ENCODE measurements around the gene TAL1.
"Not testable (repeated sequence)": the region's sequence is repeated elsewhere in the genome, so short reads cannot be mapped to it uniquely, and the experiment has no call there.

Gene TAL1

DNA sequence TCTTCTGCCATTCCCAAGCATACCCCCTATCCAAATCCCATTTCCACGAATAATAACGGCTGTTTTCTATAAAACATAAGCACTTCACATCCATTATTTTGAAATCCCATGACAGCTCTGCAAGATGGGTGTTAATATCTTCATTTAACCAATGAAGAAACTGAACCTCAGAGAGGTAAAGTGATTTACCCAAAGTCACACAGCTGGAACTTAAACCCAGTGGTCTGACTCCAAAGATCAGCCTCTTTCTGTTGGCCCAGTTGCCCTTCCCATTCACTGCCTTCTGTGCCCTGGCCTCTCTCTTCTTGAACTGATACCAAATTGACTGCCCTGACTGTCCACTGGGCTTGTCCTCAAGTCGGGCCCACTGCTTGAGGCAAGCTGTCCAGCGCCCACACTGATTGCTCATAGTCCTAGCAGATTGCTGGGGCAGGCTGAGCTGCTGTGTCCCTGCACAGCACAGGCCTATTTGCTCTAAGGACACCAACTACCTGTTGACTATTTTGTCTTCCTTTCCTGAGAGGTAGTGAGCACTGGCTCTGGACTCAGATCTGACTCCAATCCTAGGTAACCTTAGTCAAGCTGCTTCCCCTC, 19.3 kb downstream of the TAL1 start:
- no peak for DNase-seq (ENCODE audit: low spot score)

DNA sequence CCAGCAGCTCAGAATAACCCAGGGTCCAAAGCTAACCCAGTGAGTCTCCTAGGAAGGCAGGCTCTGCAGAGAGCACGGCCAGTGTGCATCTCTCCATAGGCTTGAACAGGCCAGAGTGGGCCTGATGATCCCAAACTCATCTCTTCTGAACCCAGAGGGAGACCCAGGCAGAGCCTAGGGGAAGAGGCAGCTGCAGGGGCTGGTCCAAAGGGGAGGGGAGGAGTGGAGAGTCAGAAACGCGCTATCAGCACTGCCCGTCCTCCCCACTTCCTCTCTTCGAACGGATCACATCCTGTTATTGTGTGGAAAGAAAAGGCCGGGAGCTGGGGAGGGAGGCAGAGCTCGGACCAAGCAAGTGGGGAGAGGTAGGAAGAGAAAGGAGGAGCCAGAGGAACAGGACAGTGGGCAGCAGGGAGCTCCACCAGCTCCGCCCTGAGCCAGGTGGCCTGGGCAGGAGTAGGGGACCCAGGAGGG, 20.2 kb downstream of the TAL1 start:
- no peak for DNase-seq (ENCODE audit: low spot score)

DNA sequence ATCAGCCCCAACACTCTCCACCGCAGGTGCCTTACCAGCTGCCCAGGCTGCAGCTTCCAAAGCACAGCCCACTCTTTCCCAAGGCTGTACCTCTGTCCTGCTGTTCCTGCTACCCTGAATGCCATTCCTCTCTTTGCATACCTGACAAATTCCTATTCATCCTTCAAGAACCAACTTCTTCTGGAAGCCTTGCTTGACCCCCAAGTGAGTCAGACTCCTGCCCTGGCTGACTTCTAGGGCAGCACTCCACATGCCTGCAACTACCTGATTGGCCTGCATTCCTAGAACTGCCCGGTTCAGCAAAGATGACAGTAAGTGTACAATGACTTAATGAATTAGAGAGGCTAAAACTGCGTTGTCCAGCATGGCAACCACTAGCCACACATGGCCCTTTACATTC, 21.4 kb downstream of the TAL1 start:
- no peak for DNase-seq (ENCODE audit: low spot score)

DNA sequence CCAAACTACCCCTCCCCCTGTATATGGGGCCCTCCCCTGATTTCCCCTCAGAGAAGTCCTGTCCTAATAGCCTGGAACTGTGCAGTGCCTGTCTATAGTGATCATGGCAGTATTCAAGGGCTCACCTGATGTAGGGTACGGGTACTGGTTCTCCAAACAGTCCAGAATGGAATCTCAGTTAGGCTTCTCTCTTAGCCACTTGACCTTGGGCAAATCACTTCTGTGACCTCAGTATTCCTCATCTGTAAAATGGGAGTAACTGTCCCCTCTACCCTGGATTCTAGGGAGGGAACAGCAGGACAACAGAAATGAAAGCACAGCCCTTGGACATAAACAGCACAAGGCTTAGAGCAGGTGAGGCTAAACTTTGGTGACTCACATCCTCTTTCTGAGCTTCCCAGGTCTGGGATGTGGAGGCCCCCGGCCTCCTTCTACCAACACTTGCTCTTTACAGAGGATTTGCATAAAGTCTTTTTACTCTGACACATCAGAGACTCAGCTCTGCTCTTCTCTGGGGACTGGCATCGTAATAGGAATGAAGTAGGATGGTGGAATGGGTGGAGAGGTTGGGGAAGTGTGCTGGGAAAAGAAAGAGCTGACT, 22.2 kb downstream of the TAL1 start:
- DNase-seq (ENCODE audit: low spot score), result no peak

DNA sequence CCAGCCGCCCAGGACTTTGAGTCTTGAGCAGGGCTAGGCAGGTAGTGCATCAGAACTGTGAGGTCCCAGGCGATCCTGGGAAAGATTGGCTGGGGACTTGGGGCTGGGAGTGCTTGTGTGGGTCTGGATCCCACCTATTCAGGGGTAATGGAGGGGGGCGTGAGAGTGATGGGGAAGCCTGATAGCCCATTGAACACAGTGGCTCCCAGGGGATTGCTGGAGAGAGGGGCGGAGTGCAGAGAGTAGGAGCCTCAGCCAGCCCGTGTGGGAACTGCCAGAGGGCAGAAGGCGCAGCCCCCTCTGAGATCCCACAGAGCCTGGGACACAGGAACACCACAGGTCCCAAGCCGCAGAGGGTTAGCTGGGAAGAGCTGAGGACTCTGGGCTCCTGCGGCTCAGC, 22.9 kb downstream of the TAL1 start:
- DNase-seq (ENCODE audit: low spot score), result no peak

DNA sequence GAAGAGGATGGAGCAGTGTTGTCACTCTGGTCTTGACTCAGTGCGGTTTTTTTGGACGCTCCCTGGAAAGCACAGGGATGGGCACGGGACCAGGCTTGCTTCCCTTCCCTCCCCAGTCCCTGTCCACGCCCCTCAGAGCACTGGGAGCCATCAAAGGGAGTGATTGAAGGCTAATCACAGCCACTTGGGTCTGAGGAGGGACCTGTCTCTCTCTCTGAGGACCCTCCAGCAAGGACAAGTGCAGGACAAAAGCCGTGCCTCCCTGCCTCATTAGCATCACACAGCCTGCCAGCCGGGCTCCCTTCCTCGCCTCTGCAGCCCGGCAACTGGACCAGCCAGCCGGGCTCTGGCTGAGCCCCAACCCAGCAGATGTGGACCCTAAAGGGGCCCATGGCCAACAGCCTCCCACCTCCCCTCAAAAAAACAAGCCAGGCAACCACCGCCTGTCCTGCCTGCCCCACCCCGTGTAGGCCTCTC, 23.6 kb downstream of the TAL1 start:
- peak; percentile 24 for DNase-seq (ENCODE audit: low spot score)

DNA sequence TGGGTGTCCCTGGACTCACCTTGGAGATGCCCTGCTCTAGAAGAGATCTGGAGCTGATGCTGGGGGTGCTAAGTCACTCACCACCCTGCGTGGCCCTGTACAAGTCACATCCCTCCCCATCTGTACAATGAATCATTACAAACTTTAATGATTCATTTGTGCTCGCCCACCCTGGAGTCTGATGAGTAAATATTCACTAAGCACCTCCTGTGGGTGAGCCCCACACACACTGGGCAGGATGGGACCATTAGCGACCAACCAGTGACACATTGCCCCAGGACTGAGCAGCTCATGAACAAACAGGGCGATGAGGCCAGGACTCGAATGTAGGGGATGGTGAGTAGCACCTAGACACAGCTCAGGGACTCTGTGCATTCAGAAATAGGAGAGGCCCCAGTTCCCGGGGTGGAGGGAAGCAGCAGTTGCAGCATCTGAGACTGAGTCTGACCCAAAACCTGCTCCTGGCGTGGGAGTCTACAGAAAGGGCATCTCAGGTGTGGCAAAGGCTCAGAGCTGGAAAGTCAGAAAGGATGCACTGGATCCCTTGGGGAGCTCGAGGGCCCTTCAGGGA, 24.1 kb downstream of the TAL1 start:
- no peak for DNase-seq (ENCODE audit: low spot score)

DNA sequence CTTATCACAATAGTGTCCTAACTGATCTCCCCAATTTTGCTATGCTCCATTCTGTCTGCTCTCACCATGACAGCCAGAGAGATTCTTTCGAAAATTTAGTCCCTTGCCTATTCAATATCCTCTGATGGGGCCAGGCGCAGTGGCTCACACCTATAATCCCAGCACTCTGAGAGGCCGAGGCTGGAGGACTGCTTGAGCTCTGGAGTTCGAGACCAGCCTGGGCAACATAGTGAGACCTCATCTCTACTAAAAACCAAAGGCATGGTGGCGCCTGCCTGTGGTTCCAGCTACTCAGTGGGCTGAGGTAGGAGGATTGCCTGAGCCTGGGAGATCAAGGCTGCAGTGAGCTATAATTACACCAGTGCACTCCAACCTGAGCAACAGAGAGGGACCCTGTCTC, 26.1 kb downstream of the TAL1 start:
- no peak for DNase-seq (ENCODE audit: low spot score)

DNA sequence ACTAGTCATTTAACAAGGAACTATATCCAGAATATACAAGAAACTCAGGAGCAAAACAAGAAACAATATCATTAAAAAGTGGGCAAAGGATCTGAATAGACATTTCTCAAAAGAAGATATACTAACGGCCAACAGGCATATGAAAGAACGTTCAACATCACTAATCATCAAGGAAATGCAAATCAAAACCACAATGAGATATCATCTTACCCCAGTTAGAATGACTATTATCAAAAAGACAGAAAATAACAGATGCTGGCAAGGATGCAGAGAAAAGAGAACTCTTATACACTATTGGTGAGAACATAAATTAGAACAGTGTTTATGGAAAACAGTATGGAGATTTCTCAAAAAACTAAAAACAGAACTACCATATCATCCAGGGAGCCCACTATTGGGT, 28.5 kb downstream of the TAL1 start:
- not testable (repeated sequence) for DNase-seq (ENCODE audit: low spot score)

DNA sequence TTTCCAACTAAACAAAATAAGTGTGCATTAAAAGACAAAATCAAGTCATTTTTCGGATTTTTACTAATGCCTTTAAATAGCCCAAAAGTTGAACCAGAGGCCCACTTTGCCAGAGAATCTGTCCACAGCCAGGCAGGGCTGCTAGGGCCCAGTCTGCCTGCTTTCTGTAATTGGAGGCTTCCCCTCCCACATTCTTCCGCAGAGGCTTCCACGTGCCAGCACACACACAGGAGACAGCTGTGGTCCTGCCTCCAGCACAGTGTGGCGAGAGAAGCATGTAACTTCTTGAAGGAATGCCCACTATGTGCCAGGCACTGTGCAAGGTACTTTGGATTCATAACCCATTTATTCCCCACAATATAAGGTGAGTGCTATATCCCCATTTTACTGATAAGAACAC, 30.8 kb downstream of the TAL1 start:
- DNase-seq (ENCODE audit: low spot score), result peak; percentile 31

DNA sequence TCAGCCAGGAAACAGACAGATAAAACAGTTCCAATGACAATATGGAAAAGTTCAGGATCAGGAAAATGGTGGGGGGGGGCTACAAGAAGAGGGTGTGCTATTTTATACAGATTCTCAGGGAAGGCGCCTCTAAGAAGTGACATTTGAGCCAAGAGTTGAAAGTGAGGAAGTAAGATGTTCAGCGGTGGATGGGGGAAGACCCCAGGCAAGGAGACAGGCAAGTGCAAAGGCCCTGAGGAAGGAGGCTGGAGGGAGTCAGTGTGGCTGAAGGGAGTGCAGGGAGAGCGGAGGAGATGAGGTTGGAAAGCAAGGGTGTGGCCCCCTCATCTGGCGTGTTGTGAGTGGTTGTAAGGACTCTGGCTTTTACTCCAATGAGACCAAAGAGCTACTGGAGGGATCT, 33.8 kb downstream of the TAL1 start:
- no peak for DNase-seq (ENCODE audit: low spot score)

DNA sequence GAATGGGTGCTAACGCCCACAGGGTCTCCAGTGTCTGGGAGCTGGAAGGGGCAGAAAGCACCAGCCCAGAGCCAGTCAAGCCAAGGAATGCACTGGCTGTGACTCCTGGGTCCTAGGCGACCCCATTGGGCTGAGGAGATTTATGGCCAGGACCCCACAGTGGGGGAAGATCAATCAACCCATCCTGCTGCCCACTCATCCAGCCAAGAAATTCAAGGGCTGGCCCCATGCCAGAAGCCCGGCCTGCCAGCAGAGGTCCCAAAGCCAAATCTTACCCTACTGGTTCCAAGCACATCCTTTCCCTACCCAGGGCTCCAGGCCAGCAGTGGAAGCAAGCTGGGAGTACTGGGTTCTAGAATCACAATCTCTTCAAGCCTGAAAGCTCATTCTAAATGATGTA, 35.4 kb downstream of the TAL1 start:
- no peak for DNase-seq (ENCODE audit: low spot score)

DNA sequence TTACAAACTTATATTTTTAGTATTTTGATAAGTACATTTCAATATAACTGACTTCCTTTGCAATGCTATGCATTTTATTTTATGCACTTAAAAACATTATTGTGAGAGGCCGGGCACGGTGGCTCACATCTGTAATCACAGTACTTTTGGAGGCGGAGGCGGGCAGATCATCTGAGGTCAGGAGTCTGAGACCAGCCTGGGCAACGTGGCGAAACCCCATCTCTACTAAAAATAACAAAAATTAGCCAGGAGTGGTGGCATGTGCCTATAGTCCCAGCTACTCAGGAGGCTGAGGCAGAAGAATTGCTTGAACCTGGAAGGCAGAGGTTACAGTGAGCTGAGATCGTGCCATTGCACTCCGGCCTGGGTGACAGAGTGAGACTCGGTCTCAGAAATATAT, 36.0 kb downstream of the TAL1 start:
- not testable (repeated sequence) for DNase-seq (ENCODE audit: low spot score)

DNA sequence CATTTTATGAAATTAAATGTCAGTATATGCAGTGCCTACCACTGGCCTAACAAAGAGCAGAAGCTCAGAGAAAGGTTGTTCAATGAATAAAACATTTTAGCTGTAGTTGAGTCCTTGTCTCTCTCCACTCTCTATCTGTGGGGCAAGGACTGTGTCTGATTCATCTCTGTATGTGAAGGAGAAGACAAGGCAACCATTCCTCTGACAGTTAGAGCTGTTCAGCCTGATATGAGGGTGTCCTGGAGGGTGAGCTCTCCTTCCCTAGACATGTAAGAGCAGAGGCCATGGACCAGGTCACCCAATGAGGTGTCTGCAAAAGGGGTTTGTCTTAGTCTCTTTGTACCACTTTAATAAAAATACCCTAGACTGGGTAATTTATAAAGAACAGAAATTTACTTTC, 37.7 kb downstream of the TAL1 start:
- DNase-seq (ENCODE audit: low spot score), result no peak

DNA sequence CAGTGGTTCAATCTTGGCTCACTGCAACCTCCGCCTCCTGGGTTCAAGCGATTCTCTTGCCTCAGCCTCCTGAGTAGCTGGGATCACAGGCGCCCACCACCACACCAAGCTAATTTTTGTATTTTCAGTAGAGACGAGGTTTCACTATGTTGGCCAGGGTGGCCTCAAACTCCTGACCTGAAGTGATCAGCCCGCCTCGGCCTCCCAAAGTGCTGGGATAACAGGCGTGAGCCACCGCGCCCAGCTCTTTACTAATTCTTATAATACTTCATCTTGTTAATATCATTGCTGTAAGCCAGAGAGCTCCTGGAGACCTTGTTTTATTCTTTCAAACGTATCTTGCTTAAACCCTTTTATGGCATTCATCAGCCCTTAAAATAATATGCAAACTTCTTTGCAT, 38.5 kb downstream of the TAL1 start:
- not testable (repeated sequence) for DNase-seq (ENCODE audit: low spot score)

DNA sequence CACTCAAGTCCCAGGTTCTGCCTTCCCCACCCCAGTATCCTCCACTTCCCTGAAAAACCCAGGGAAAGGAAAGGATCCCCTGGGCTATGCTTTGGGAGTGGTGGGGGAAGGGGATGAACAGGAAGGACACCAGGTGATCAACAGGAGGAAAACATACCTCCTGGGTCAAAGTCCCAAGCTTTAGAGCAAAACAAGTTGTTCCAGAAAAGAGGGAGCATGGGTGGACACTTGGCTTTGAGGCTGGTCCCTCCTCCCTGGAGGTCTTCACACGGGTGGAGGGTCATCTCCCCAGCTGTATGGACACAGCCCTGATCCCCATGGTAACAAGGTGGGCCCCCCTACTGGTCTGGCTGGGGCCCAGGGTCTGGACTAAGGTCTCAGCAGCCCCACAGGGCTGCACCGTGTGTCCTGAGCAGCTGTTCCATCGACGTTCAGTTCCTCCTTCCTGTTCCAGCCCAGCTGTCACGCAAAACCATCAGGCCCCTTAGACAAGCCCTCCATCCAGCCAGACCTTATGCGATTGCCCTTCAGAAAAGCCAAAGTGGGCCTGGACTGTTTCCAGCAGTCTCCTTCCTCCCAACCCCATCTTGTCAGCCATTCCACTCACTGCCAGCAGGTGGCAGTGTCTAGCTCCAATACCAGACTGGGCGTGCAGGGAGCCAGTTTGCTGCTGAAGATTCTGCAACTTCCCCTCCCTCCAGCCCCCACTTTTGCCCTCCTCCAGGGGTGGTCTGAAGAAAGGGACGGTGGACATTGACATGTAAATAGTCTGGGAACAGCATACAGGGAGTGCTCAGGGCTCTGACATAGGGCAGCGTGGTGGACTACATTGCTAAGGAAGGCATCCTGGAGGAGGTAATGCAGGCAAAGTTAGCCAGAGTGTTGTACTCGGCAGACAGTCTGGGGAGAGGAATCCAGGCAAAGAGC, 39.3 kb downstream of the TAL1 start:
- peak; percentile 82 for DNase-seq (ENCODE audit: low spot score)

DNA sequence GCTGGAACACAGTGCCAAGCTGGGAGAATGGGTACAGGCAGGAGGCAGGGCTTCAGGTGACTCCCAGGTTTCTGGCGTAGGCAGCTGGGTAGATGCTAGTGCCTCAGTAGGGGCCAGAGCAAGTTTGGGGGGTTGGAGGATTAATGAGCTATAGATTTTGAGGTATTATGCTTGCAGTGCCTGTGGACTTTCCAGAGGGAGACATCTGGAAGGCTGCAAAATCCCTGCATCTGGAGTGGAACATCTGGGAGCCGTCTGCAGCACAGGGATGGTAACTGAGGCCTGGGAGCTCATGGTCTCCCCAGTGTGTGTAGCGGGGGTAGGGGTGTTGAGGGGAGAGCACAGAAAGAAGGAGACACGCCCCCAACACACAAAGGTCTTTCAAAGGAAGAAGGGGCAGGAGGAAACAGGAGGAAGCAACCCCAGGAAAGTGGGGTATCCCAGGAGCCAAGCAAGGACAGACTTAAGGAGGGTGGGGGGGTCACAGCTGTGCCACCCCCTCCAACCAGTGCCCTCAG, 40.0 kb downstream of the TAL1 start:
- no peak for DNase-seq (ENCODE audit: low spot score)

DNA sequence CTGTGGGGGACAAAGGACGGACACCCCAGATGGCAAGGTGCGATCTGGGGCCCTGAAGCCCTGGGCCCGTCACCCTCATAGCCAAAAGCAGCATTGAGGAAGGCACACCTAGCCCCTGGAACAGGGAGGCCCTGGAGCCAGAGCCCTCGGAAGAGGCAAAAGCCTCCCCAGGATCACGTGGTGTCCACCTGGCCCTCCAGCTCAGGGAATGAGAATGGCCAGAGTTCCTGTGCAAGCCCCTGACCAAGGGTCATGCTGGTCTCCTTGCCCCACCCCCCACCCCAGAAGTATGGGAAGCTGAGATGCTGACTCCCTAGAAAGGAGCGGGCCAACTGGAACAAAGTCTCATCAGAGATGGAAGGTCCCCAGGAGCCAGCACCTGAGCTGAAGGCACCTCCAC, 41.2 kb downstream of the TAL1 start:
- DNase-seq (ENCODE audit: low spot score), result no peak

DNA sequence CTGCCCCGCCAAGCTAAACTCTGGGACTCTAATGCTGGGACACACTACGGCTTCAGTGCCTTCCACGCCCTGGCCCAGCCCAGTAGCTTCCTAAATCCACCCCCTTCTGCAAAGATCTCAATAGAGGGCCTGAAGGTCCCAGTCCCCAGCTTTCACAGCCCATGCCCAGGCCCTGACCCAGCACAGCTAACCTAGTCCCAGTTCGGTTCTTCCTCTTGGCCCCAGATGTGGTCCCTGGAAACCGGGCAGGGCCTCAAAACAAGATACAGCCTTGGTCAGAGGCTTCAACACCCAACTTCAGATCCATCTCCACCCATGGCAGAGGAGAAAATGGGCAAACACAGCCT, 41.5 kb downstream of the TAL1 start:
- no peak for DNase-seq (ENCODE audit: low spot score)

DNA sequence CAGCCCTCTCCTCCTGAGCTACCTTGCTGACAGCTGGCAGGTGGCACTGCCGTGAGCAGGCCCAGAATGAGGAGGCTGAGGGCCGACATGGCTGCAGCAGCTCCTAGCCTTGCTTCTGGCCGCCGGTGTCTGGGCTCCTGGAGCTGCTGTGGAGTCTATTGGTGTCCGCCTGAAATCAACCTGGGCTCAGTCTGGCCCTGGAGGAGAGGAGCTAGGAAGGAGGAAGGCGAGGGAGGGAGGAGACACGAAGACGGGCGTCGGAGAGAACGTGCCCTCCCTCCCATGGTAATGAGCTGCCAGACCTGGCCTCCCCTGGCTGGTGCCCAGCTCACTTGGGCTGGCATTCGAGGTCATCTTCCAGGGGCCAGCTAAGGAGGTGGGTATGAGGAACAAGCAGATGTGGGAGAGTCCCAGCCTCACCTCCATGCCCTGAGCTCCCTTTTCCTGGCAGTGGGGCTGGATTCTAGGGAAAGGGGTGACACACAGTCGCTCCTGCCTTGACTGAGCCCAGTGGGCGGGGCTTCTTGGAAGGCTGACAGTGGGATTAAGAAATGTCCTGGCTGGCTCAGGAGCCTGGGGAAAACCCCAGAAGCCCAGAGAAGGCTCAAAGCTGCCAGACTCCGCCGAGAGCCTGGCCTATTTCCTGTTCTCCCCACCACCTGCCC, 42.0 kb downstream of the TAL1 start, which contains the start of gene PDZK1IP1:
TSS of gene PDZK1IP1 (minus strand) at position 193 of the 665 bp plus-strand sequence. CDS start at position 89, 104 bp downstream.
- DNase-seq (ENCODE audit: low spot score), result peak; percentile 90

Data from AG08395 (cell line).